ENCODE measurements around the gene TFPT.

The TFPT gene

DNA sequence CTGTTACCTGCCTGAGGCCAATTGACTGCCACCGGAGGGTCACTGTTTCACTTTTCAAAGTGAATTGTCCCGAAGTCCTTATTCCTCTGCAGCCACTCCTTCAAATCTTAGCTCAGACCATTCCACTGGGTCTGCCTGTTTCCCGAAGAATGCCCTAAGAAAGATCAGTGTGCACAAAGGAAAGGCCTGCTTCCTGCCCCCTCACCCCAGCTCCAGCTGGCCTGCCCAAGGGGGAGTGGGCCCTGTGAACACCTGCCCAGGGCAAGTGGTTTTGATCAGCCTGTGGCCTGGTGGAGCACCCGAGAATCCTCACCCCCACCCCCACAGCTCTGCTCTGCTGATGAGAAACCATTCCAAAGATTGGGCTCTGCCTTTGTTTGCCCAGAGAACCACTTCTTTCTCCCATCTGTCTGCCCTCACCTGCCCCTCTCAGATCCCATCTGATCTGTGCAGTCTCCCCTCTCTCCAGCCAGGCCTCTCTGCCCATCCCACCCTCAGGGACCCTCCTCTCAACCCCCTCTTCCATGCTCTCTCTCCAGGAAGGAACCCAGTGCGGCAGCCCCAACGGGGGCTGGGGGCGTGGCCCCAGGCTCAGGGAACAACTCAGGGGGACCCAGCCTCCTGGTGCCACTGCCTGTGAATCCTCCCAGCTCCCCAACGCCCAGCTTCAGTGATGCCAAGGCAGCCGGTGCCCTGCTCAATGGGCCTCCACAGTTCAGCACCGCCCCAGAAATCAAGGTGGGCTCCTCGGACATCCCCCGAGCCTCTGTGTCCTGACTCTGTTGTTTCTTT is 33.8 kb upstream of the TFPT start:
- DNase-seq (ENCODE audit: low spot score), result no peak

DNA sequence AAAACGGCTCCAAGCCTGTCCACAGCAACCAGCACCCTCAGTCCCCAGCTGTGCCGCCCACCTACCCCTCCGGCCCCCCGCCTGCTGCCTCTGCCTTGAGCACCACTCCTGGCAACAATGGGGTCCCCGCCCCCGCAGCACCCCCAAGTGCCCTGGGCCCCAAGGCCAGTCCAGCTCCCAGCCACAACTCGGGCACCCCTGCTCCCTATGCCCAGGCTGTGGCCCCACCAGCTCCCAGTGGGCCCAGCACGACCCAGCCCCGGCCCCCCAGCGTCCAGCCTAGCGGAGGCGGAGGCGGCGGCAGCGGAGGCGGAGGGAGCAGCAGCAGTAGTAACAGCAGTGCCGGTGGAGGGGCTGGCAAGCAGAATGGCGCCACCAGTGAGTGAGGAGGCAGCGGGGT is 32.7 kb upstream of the TFPT start:
- DNase-seq (ENCODE audit: low spot score), result no peak

GRCh38 chr19:54147676-54148075 is 32.2 kb upstream of the TFPT start:
- DNase-seq (ENCODE audit: low spot score), result no peak

- no peak for DNase-seq (ENCODE audit: low spot score)
Measured at GRCh38 chr19:54145541-54146158, 30.2 kb upstream of the TFPT start.

GRCh38 chr19:54142166-54142780 is 26.8 kb upstream of the TFPT start:
- DNase-seq (ENCODE audit: low spot score), result no peak

DNA sequence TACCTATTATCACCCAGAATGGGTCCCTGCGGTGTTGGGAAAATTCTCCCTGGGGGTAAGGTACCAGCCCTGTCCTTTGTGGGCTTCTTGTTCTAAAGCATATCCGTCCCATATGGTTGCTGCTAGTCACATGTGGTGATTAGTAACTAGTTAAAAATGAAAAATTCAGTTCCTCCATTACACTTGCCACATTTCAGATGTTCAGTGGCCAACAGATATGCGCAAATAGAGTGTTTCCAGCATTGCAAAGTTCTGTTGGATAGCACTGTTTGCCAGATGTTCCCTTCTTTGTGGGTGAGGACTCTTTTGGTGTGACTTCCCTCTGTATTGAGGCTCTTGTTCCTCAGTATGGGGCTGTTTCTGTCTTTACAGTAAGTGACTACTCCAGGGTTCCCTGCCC is 25.9 kb upstream of the TFPT start:
- DNase-seq (ENCODE audit: low spot score), result no peak

GRCh38 chr19:54138489-54139256 is 23.2 kb upstream of the TFPT start:
- no peak for DNase-seq (ENCODE audit: low spot score)

GRCh38 chr19:54137699-54138488 is 22.4 kb upstream of the TFPT start, which contains the start of gene CNOT3:
TSS of gene CNOT3 (plus strand) at chr19:54137762. CDS start at chr19:54142979, 5,217 bp downstream.
- DNase-seq (ENCODE audit: low spot score), result no peak

- DNase-seq (ENCODE audit: low spot score), result peak; percentile 100
Measured at GRCh38 chr19:54136864-54137698, 21.6 kb upstream of the TFPT start.

- no peak for DNase-seq (ENCODE audit: low spot score)
Measured at GRCh38 chr19:54136086-54136863, 20.8 kb upstream of the TFPT start.

DNA sequence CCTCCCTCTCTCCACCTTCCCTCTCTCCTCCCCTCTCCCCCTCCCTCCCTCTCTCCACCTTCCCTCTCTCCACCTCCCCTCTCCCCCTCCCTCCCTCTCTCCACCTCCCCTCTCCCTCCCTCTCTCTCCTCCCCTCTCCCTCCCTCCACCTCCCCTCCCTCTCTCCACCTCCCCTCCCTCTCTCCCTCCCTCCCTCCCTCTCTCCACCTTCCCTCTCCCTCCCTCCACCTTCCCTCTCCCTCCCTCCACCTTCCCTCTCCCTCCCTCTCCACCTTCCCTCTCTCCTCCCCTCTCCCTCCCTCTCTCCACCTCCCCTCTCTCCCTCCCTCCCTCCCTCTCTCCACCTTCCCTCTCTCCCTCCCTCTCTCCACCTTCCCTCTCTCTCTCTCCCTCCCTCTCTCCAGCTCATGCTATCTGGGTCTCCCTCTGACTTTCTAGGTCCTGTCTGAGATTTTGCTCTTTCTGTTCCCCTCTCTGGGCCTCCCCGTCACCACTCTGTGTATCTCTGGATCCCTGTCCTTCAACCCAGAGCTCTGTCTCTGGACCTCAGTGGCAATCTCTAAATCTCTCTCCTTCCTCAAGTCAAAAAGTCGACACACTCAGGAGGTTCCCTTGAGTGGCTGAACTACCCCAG is 18.6 kb upstream of the TFPT start:
- no peak for DNase-seq (ENCODE audit: low spot score)

DNA sequence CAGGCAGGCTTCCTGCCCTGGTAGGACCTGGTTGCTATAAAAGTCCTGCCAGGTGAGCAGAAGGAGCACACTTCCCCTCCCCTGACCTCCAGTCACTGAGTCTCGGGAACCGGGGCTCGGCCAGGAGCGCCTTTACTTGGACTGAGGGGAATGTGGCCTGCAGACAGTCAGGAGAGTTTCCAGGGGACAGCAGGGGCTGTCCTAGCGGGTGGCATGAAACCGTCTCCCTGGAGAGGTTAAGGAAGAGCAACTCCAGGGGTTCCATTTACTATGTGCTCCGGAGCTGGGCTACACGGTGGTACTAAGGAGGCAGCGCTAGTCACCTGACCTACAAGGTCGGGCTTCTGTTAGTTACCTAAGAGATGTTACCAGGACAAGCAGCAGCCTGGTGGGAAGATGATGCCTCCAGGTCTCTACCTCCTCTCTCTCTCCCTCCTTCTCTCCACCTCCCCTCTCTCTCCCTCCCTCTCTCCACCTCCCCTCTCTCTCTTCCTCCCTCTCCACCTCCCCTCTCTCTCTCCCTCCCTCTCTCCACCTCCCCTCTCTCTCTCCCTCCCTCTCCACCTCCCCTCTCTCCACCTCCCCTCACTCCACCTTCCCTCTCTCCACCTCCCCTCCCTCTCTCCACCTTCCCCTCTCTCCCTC is 18.0 kb upstream of the TFPT start:
- no peak for DNase-seq (ENCODE audit: low spot score)

DNA sequence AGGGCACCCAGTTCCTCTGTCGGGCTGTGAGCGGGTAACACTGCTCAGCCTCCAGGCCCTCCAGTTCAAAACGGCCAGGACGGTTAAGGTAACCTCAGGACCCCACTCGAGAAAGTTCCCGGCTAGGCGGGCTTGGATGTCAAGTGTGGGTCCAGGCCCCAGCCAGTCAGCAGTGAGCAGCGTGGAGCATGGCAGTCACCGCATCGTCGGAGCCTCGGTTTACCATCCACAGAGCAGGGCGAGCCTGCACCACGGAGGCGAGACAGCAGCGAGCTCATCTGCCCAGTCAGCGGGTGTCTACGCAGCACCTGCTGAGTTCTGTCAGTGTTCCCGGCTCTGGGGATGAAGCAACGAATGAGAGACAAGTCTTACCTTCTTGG is 14.2 kb upstream of the TFPT start:
- DNase-seq (ENCODE audit: low spot score), result no peak

DNA sequence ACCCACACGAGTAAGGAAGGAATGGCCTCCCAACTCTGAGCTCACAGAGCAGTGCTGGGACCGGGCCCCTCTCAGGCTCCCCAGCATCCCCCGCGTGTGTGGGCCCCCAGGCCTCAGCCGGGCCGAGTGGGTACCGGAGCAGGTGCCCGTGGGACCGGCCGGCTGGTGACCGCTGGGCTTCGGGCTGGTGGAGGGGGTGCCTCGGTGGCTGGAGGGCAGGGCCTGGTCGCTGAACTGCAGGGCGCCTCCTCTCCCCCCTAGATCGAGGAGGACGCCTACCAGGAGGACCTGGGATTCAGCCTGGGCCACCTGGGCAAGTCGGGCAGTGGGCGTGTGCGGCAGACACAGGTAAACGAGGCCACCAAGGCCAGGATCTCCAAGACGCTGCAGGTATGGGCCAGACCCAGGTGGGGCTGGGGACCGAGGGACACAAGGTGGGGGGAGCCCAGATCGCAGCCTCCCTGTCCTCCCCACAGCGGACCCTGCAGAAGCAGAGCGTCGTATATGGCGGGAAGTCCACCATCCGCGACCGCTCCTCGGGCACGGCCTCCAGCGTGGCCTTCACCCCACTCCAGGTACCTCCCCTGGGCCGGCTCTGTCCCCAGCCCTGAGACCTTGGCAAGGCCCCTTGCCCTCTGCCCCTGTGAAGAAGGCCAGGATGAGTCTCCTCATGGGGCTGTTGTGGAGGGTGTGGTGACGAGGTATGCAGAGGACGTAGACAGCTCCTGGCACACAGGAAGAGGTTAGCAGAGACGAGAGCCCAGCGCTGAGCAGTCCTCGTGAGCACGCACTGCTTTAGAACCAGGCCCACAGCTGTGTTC is 13.5 kb upstream of the TFPT start:
- DNase-seq (ENCODE audit: low spot score), result no peak

DNA sequence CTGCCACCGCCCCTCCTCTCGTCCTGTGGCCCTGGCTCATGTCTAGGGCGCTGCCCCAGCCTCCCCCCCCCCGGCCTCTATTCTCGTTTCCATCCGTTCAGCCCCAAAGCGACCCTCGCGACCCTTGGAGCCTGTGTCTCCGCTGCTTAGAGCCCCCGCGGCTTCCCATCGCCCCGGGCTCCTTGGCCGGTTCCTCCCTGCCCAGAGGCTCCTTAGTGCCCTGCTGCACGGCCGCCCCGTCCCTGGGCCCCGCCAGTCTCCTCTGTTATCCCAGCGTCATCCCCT is 12.9 kb upstream of the TFPT start:
- DNase-seq (ENCODE audit: low spot score), result no peak

- no peak for DNase-seq (ENCODE audit: low spot score)
Measured at GRCh38 chr19:54127688-54128440, 12.4 kb upstream of the TFPT start.

- no peak for DNase-seq (ENCODE audit: low spot score)
Measured at GRCh38 chr19:54125713-54126112, 10.3 kb upstream of the TFPT start.

- DNase-seq (ENCODE audit: low spot score), result no peak
Measured at GRCh38 chr19:54124393-54124792, 8.9 kb upstream of the TFPT start.

Measured in cerebellar cortex (tissue), 1 donor.